ENCODE data around the gene C7orf33. TPM values are rescaled to one million over a fixed set of nuclear protein-coding genes. Genes with fewer than 3 reads are reported as not detected.

The C7orf33 gene
- total and polyA plus RNA-seq, 9 of the 15 experiments (the other 6 are each of a cell fraction or from before 2014, with no cell fraction given) = 0.04 TPM; not detected in 8

DNA sequence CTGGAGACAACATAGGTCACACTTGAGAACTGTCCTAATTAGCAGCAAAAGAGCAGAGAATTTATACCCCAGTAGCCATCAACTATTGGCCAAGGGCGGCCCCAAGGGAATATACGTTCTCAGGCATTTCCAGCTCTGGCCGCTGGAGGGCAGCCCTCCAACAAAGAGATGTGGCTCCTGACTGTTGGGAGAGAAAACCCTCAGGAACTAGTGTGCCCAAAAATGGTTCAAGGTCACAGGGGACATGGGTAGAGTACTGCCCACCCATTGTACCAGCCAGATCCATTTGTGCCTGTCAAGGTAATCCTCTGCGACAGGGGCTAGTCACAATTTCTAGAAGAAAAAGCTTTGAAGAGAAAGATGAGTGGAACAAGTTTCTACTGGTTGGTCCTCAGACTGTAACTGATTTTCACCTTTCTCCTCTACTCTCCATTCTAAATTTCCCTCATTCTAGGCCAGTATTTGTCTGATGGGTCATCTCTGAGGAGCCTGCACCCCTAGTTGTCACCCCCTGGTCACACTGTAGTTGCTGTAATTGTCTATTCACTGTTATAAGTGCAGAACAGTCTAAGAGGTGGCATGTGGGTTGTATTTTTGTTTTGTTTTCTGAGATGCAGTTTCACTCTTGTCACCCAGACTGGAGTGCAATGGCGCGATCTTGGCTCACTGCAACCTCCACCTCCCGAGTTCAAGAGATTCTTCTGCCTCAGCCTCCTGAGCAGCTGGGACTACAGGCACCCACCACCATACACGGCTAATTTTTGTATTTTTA, 14.7 kb upstream of the C7orf33 start (continued):
- TF ChIP-seq, protein P1, sequence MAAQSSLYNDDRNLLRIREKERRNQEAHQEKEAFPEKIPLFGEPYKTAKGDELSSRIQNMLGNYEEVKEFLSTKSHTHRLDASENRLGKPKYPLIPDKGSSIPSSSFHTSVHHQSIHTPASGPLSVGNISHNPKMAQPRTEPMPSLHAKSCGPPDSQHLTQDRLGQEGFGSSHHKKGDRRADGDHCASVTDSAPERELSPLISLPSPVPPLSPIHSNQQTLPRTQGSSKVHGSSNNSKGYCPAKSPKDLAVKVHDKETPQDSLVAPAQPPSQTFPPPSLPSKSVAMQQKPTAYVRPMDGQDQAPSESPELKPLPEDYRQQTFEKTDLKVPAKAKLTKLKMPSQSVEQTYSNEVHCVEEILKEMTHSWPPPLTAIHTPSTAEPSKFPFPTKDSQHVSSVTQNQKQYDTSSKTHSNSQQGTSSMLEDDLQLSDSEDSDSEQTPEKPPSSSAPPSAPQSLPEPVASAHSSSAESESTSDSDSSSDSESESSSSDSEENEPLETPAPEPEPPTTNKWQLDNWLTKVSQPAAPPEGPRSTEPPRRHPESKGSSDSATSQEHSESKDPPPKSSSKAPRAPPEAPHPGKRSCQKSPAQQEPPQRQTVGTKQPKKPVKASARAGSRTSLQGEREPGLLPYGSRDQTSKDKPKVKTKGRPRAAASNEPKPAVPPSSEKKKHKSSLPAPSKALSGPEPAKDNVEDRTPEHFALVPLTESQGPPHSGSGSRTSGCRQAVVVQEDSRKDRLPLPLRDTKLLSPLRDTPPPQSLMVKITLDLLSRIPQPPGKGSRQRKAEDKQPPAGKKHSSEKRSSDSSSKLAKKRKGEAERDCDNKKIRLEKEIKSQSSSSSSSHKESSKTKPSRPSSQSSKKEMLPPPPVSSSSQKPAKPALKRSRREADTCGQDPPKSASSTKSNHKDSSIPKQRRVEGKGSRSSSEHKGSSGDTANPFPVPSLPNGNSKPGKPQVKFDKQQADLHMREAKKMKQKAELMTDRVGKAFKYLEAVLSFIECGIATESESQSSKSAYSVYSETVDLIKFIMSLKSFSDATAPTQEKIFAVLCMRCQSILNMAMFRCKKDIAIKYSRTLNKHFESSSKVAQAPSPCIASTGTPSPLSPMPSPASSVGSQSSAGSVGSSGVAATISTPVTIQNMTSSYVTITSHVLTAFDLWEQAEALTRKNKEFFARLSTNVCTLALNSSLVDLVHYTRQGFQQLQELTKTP (IDR thresholded peaks at IDR 0.05; ENCODE audit: low read depth in 1 of 2, partially characterized antibody in 2 of 2) = no peak
- TF ChIP-seq CHD2 (IDR thresholded peaks at IDR 0.05; ENCODE audit: low read depth, low read length) = no peak
- TF ChIP-seq PPARD (CRISPR knock-in tag; IDR thresholded peaks at IDR 0.05) = no peak
- no peak for TF ChIP-seq MEF2A (IDR thresholded peaks at IDR 0.05; ENCODE audit: control insufficient read depth, low read depth, low read length)
- TF ChIP-seq, protein P2, sequence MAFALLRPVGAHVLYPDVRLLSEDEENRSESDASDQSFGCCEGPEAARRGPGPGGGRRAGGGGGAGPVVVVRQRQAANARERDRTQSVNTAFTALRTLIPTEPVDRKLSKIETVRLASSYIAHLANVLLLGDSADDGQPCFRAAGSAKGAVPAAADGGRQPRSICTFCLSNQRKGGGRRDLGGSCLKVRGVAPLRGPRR (CRISPR knock-in tag; IDR thresholded peaks at IDR 0.05) = no peak
- no peak for TF ChIP-seq NUFIP1 (IDR thresholded peaks at IDR 0.05; ENCODE audit: partially characterized antibody)
- TF ChIP-seq, protein P3, sequence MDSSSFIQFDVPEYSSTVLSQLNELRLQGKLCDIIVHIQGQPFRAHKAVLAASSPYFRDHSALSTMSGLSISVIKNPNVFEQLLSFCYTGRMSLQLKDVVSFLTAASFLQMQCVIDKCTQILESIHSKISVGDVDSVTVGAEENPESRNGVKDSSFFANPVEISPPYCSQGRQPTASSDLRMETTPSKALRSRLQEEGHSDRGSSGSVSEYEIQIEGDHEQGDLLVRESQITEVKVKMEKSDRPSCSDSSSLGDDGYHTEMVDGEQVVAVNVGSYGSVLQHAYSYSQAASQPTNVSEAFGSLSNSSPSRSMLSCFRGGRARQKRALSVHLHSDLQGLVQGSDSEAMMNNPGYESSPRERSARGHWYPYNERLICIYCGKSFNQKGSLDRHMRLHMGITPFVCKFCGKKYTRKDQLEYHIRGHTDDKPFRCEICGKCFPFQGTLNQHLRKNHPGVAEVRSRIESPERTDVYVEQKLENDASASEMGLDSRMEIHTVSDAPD (CRISPR knock-in tag; IDR thresholded peaks at IDR 0.05) = no peak
- no peak for TF ChIP-seq HMGN3 (IDR thresholded peaks at IDR 0.05; ENCODE audit: borderline replicate concordance, extremely low read depth, insufficient read length, low read depth, low read length)
- TF ChIP-seq, protein P4, sequence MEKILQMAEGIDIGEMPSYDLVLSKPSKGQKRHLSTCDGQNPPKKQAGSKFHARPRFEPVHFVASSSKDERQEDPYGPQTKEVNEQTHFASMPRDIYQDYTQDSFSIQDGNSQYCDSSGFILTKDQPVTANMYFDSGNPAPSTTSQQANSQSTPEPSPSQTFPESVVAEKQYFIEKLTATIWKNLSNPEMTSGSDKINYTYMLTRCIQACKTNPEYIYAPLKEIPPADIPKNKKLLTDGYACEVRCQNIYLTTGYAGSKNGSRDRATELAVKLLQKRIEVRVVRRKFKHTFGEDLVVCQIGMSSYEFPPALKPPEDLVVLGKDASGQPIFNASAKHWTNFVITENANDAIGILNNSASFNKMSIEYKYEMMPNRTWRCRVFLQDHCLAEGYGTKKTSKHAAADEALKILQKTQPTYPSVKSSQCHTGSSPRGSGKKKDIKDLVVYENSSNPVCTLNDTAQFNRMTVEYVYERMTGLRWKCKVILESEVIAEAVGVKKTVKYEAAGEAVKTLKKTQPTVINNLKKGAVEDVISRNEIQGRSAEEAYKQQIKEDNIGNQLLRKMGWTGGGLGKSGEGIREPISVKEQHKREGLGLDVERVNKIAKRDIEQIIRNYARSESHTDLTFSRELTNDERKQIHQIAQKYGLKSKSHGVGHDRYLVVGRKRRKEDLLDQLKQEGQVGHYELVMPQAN (IDR thresholded peaks at IDR 0.05; ENCODE audit: borderline replicate concordance) = no peak
- TF ChIP-seq, protein P5, sequence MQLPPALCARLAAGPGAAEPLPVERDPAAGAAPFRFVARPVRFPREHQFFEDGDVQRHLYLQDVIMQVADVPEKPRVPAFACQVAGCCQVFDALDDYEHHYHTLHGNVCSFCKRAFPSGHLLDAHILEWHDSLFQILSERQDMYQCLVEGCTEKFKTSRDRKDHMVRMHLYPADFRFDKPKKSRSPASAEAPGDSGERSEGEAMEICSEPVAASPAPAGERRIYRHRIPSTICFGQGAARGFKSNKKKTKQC (CRISPR knock-in tag; IDR thresholded peaks at IDR 0.05) = no peak
- TF ChIP-seq NFXL1 (CRISPR knock-in tag; IDR thresholded peaks at IDR 0.05) = no peak
- no peak for TF ChIP-seq TFAM (CRISPR knock-in tag; conservative IDR thresholded peaks at IDR 0.05)
- TF ChIP-seq, protein P6, sequence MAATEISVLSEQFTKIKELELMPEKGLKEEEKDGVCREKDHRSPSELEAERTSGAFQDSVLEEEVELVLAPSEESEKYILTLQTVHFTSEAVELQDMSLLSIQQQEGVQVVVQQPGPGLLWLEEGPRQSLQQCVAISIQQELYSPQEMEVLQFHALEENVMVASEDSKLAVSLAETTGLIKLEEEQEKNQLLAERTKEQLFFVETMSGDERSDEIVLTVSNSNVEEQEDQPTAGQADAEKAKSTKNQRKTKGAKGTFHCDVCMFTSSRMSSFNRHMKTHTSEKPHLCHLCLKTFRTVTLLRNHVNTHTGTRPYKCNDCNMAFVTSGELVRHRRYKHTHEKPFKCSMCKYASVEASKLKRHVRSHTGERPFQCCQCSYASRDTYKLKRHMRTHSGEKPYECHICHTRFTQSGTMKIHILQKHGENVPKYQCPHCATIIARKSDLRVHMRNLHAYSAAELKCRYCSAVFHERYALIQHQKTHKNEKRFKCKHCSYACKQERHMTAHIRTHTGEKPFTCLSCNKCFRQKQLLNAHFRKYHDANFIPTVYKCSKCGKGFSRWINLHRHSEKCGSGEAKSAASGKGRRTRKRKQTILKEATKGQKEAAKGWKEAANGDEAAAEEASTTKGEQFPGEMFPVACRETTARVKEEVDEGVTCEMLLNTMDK (IDR thresholded peaks at IDR 0.05; ENCODE audit: borderline replicate concordance, insufficient read depth, low read depth, low read length, poor library complexity, severe bottlenecking) = peak; percentile 10
- TF ChIP-seq MED1 (CRISPR knock-in tag; IDR thresholded peaks at IDR 0.05; ENCODE audit: borderline replicate concordance) = no peak
- TF ChIP-seq POLR2AphosphoS5 (IDR thresholded peaks at IDR 0.05; ENCODE audit: control insufficient read depth, insufficient read depth, low read depth, low read length) = no peak
- no peak for TF ChIP-seq TRIM28 (IDR thresholded peaks at IDR 0.05)
